HEK293 (cell line): ENCODE data around the gene SPAG5.

Source experiments
- CTCF ChIA-PET: fragments of 350-600 bp; formaldehyde crosslinking; extraction: SDS; loops from one replicate; lab custom pipeline; 2021; ENCODE audit warnings: antibody characterized with exemption; lab: Yijun Ruan, JAX
- POLR2A ChIA-PET: fragments of 300-600 bp; formaldehyde crosslinking; extraction: SDS; loops from one replicate; lab custom pipeline; 2020; ENCODE audit warnings: antibody characterized with exemption, inconsistent platforms; lab: Yijun Ruan, JAX
- H3K27ac ChIP-seq: fragments of 200-500 bp; sonication (Bioruptor generic); 2 replicates; pipeline ENCODE4 v1.5.1; 2014; ENCODE audit warnings: low read depth, low read length, control low read depth, inconsistent platforms; ENCODE audit errors: extremely low read depth
- H3K36me3 ChIP-seq, 2 experiments: fragments of 200-500 bp in 1 of 2; sonication (Bioruptor generic) in 1 of 2; 1 replicate in 1 of 2; 2 replicates in 1 of 2; pipeline ENCODE4 v1.5.1; 2014 to 2017; ENCODE audit warnings: inconsistent platforms in 2 of 2, low read length in 2 of 2; ENCODE audit not compliant: control insufficient read depth in 2 of 2, insufficient read depth in 1 of 2
- H3K4me1 ChIP-seq: fragments of 200-500 bp; sonication (Bioruptor generic); 2 replicates; pipeline ENCODE4 v1.5.1; 2014; ENCODE audit warnings: mild to moderate bottlenecking, low read length, inconsistent platforms; ENCODE audit not compliant: control insufficient read depth, insufficient read depth
- H3K4me3 ChIP-seq: 2 replicates; pipeline ENCODE4 v1.5.1; 2011; ENCODE audit warnings: low read depth, mild to moderate bottlenecking, control low read depth, low read length, moderate library complexity
- H3K9me3 ChIP-seq: fragments of 200-500 bp; sonication (Bioruptor generic); 2 replicates; pipeline ENCODE4 v1.5.1; 2014; ENCODE audit warnings: low read depth, low read length, inconsistent platforms; ENCODE audit not compliant: control insufficient read depth, insufficient read depth
- BCL11A ChIP-seq: fragments of 450-650 bp; formaldehyde crosslinking; IDR thresholded peaks from 2 replicates; pipeline ENCODE4 v1.5.1; 2016; ENCODE audit warnings: low read depth, missing biosample characterization, missing genetic modification characterization
- GFI1B ChIP-seq: fragments of 450-650 bp; formaldehyde crosslinking; IDR thresholded peaks from 2 replicates; pipeline ENCODE4 v1.5.1; 2016; ENCODE audit warnings: missing biosample characterization, missing genetic modification characterization
- GLIS1 ChIP-seq: fragments of 450-650 bp; formaldehyde crosslinking; IDR thresholded peaks from 2 replicates; pipeline ENCODE4 v1.5.1; 2016; ENCODE audit warnings: missing biosample characterization, missing genetic modification characterization
- GLIS2 ChIP-seq: fragments of 450-650 bp; formaldehyde crosslinking; IDR thresholded peaks from 2 replicates; pipeline ENCODE4 v1.5.1; 2016; ENCODE audit warnings: missing biosample characterization, missing genetic modification characterization
- IKZF3 ChIP-seq: fragments of 450-650 bp; IDR thresholded peaks from 2 replicates; pipeline ENCODE4 v1.5.0; 2018; ENCODE audit warnings: missing biosample characterization, mild to moderate bottlenecking, missing genetic modification characterization, moderate library complexity
- KLF1 ChIP-seq: fragments of 450-650 bp; formaldehyde crosslinking; IDR thresholded peaks from 2 replicates; pipeline ENCODE4 v1.5.1; 2016; ENCODE audit warnings: missing biosample characterization, missing genetic modification characterization
- KLF10 ChIP-seq: fragments of 450-650 bp; IDR thresholded peaks from 2 replicates; pipeline ENCODE4 v1.5.1; 2018; ENCODE audit warnings: missing biosample characterization, mild to moderate bottlenecking, missing genetic modification characterization
- KLF8 ChIP-seq: fragments of 450-650 bp; formaldehyde crosslinking; IDR thresholded peaks from 2 replicates; pipeline ENCODE4 v1.5.1; 2016; ENCODE audit warnings: missing biosample characterization, missing genetic modification characterization
- KLF9 ChIP-seq: fragments of 450-650 bp; formaldehyde crosslinking; IDR thresholded peaks from 2 replicates; pipeline ENCODE4 v1.5.1; 2016; ENCODE audit warnings: missing biosample characterization, missing genetic modification characterization, low read depth
- PATZ1 ChIP-seq: fragments of 450-650 bp; formaldehyde crosslinking; IDR thresholded peaks from 2 replicates; pipeline ENCODE4 v1.5.1; 2016; ENCODE audit warnings: missing biosample characterization, missing genetic modification characterization
- PRDM1 ChIP-seq: fragments of 450-650 bp; formaldehyde crosslinking; IDR thresholded peaks from 2 replicates; pipeline ENCODE4; 2016; ENCODE audit warnings: missing biosample characterization, missing genetic modification characterization
- SCRT2 ChIP-seq: fragments of 450-650 bp; formaldehyde crosslinking; IDR thresholded peaks from 2 replicates; pipeline ENCODE4 v1.5.1; 2016; ENCODE audit warnings: missing biosample characterization, missing genetic modification characterization
- SP2 ChIP-seq: fragments of 450-650 bp; formaldehyde crosslinking; IDR thresholded peaks from 2 replicates; pipeline ENCODE4 v1.5.1; 2016; ENCODE audit warnings: missing biosample characterization, missing genetic modification characterization
- SP3 ChIP-seq: fragments of 450-650 bp; formaldehyde crosslinking; IDR thresholded peaks from 2 replicates; pipeline ENCODE4 v1.5.1; 2016; ENCODE audit warnings: missing biosample characterization, missing genetic modification characterization
- ZBTB17 ChIP-seq: fragments of 450-650 bp; formaldehyde crosslinking; IDR thresholded peaks from 2 replicates; pipeline ENCODE4 v1.5.1; 2016; ENCODE audit warnings: missing biosample characterization, missing genetic modification characterization
- ZBTB48 ChIP-seq: fragments of 450-650 bp; formaldehyde crosslinking; IDR thresholded peaks from 2 replicates; pipeline ENCODE4 v1.5.1; 2016; ENCODE audit warnings: missing biosample characterization, missing genetic modification characterization
- ZBTB8A ChIP-seq: fragments of 450-650 bp; formaldehyde crosslinking; IDR thresholded peaks from 2 replicates; pipeline ENCODE4 v1.5.1; 2016; ENCODE audit warnings: missing biosample characterization, missing genetic modification characterization
- ZIC2 ChIP-seq: fragments of 450-650 bp; formaldehyde crosslinking; IDR thresholded peaks from 2 replicates; pipeline ENCODE4 v1.5.1; 2016; ENCODE audit warnings: missing biosample characterization, missing genetic modification characterization
- ZNF146 ChIP-seq: fragments of 450-650 bp; formaldehyde crosslinking; IDR thresholded peaks from 2 replicates; pipeline ENCODE4 v1.5.1; 2016; ENCODE audit warnings: missing biosample characterization, missing genetic modification characterization
- ZNF184 ChIP-seq: fragments of 450-650 bp; IDR thresholded peaks from 2 replicates; pipeline ENCODE4 v1.5.1; 2018; ENCODE audit warnings: missing biosample characterization, mild to moderate bottlenecking, missing genetic modification characterization
- ZNF280D ChIP-seq: fragments of 450-650 bp; formaldehyde crosslinking; IDR thresholded peaks from 2 replicates; pipeline ENCODE4 v1.5.1; 2016; ENCODE audit warnings: missing biosample characterization, missing genetic modification characterization
- ZNF324 ChIP-seq: fragments of 450-650 bp; formaldehyde crosslinking; IDR thresholded peaks from 2 replicates; pipeline ENCODE4 v1.5.1; 2016; ENCODE audit warnings: missing biosample characterization, missing genetic modification characterization
- ZNF341 ChIP-seq: fragments of 450-650 bp; formaldehyde crosslinking; IDR thresholded peaks from 2 replicates; pipeline ENCODE4; 2016; ENCODE audit warnings: low read depth, missing biosample characterization, missing genetic modification characterization
- ZNF514 ChIP-seq: fragments of 450-650 bp; formaldehyde crosslinking; IDR thresholded peaks from 2 replicates; pipeline ENCODE4 v1.5.1; 2016; ENCODE audit warnings: missing biosample characterization, missing genetic modification characterization
- ZNF530 ChIP-seq: fragments of 450-650 bp; formaldehyde crosslinking; IDR thresholded peaks from 2 replicates; pipeline ENCODE4 v1.5.1; 2016; ENCODE audit warnings: low read depth, missing biosample characterization, missing genetic modification characterization
- ZNF548 ChIP-seq: fragments of 450-650 bp; formaldehyde crosslinking; IDR thresholded peaks from 2 replicates; pipeline ENCODE4 v1.5.1; 2016; ENCODE audit warnings: missing biosample characterization, missing genetic modification characterization
- ZNF560 ChIP-seq: fragments of 450-650 bp; formaldehyde crosslinking; IDR thresholded peaks from 2 replicates; pipeline ENCODE4 v1.5.1; 2017; ENCODE audit warnings: missing biosample characterization, missing genetic modification characterization, borderline replicate concordance
- ZNF561 ChIP-seq: fragments of 450-650 bp; IDR thresholded peaks from 2 replicates; pipeline ENCODE4 v1.5.1; 2018; ENCODE audit warnings: missing biosample characterization, missing genetic modification characterization, borderline replicate concordance
- ZNF600 ChIP-seq: fragments of 450-650 bp; formaldehyde crosslinking; IDR thresholded peaks from 2 replicates; pipeline ENCODE4 v1.5.1; 2016; ENCODE audit warnings: missing biosample characterization, missing genetic modification characterization
- ZNF621 ChIP-seq: fragments of 450-650 bp; formaldehyde crosslinking; IDR thresholded peaks from 2 replicates; pipeline ENCODE4 v1.5.1; 2017; ENCODE audit warnings: missing biosample characterization, missing genetic modification characterization
- ZNF629 ChIP-seq: fragments of 450-650 bp; formaldehyde crosslinking; IDR thresholded peaks from 2 replicates; pipeline ENCODE4 v1.5.1; 2017; ENCODE audit warnings: missing biosample characterization, missing genetic modification characterization
- ZNF701 ChIP-seq: fragments of 450-650 bp; formaldehyde crosslinking; IDR thresholded peaks from 2 replicates; pipeline ENCODE4 v1.5.1; 2016; ENCODE audit warnings: missing biosample characterization, missing genetic modification characterization

Gene SPAG5

GRCh38 chr17:28577466-28577824, 21.4 kb downstream of the SPAG5 start:
- Histone ChIP-seq H3K27ac (no peak overlapping the region), H3K4me1 (no peaks in the 10 kb centered on the region), H3K36me3 (peaks cover 31 to 69% of the 10 kb centered on the region in 2 experiments), H3K4me3 (no peak overlapping the region), H3K9me3 (no peaks in the 10 kb centered on the region)
- ChIA-PET CTCF (interaction anchor here (0.8 to 1.0 kb wide), 2 partner anchors 12 to 30 kb away, joined by 3 read pairs; no protein-coding TSS in a partner anchor), POLR2A (interaction anchor here (1.2 to 3.2 kb wide), 5 partner anchors 9 to 242 kb away, joined by 3 to 18 read pairs (median 9); partner anchors contain the start of gene IFT20)
- TF ChIP-seq ZNF629 (tag by site-specific recombination) (no peak), BCL11A (tag by site-specific recombination) (no peak), IKZF3 (no peak), ZNF184 (tag by site-specific recombination) (0 out of 2 replicates have a peak, but pooled peaks have one; percentile 26)

GRCh38 chr17:28576758-28577465, 21.9 kb downstream of the SPAG5 start, which contains the start of gene ALDOC:
ALDOC (minus strand) TSS chr17:28576895; CDS start chr17:28575532, 1,363 bp downstream.
- Histone ChIP-seq H3K4me3 (no peak within 1 kb of the TSS), H3K27ac (no peak within 1 kb of the TSS)
- no peak for TF ChIP-seq ZNF146 (tag by site-specific recombination)
- peak; percentile 74 for TF ChIP-seq PRDM1 (tag by site-specific recombination)
- no peak for TF ChIP-seq ZIC2 (tag by site-specific recombination)
- peak; percentile 67; the same call in 1 of the 2 replicates for TF ChIP-seq PATZ1 (tag by site-specific recombination)
- no peak for TF ChIP-seq ZNF548
- TF ChIP-seq ZNF600 = peak; percentile 49; the same call in 1 of the 2 replicates
- TF ChIP-seq ZNF280D (tag by site-specific recombination) = no peak
- peak; percentile 86; the same call in 1 of the 2 replicates for TF ChIP-seq KLF10
- TF ChIP-seq SCRT2 (tag by site-specific recombination) = peak; percentile 84
- TF ChIP-seq SP3 (tag by site-specific recombination) = peak; percentile 93
- TF ChIP-seq GFI1B = no peak
- TF ChIP-seq ZBTB8A = no peak
- peak; percentile 53 for TF ChIP-seq ZBTB17 (tag by site-specific recombination)
- TF ChIP-seq ZNF629 (tag by site-specific recombination) = peak; percentile 26; the same call in 1 of the 2 replicates
- TF ChIP-seq KLF9 (tag by site-specific recombination) = peak; percentile 99
- TF ChIP-seq ZNF514 (tag by site-specific recombination) = no peak
- TF ChIP-seq ZNF341 (tag by site-specific recombination) = peak; percentile 91
- peak; percentile 93 for TF ChIP-seq KLF1
- no peak for TF ChIP-seq ZNF560 (tag by site-specific recombination)
- TF ChIP-seq ZNF701 (tag by site-specific recombination) = no peak
- TF ChIP-seq ZNF530 (tag by site-specific recombination) = no peak
- peak; percentile 70 for TF ChIP-seq SP2
- peak; percentile 69 for TF ChIP-seq GLIS2
- no peak for TF ChIP-seq ZNF621 (tag by site-specific recombination)
- peak; percentile 93 for TF ChIP-seq KLF8
- TF ChIP-seq BCL11A (tag by site-specific recombination) = no peak
- peak; percentile 80 for TF ChIP-seq ZBTB48 (tag by site-specific recombination)
- peak; percentile 39; the same call in 1 of the 2 replicates for TF ChIP-seq GLIS1 (tag by site-specific recombination)
- no peak for TF ChIP-seq ZNF324 (tag by site-specific recombination)
- TF ChIP-seq ZNF561 = 0 out of 2 replicates have a peak, but pooled peaks have one; percentile 62

More at GRCh38 chr17:28576758-28577465, 21.9 kb downstream of the SPAG5 start, which contains the start of gene ALDOC:
- CTCF ChIA-PET = interaction anchor here (0.8 to 1.0 kb wide), 2 partner anchors 12 to 30 kb away, joined by 3 read pairs; no protein-coding TSS in a partner anchor
- peaks cover 2% of the 10 kb centered on the region; the same call in 1 of the 2 replicates for H3K4me1 ChIP-seq
- POLR2A ChIA-PET = interaction anchor here (1.2 to 3.2 kb wide), 7 partner anchors 9 to 242 kb away, joined by 3 to 18 read pairs (median 5); partner anchors contain the start of gene IFT20
- H3K9me3 ChIP-seq = no peaks in the 10 kb centered on the region
- peaks cover 26 to 64% of the 10 kb centered on the region in 2 experiments for H3K36me3 ChIP-seq
